ENCODE results near the gene RHOV.

Gene RHOV

GRCh38 chr15:40917585-40917984 is 43.6 kb upstream of the RHOV start:
- no peak overlapping the region for H3K4me3 ChIP-seq (ENCODE audit: low read length)
- no peak for DNase-seq (ENCODE audit: low read depth)
- no peak for TF ChIP-seq CTCF (conservative IDR thresholded peaks at IDR 0.05; ENCODE audit: low read length)

GRCh38 chr15:40915679-40916078 is 41.6 kb upstream of the RHOV start:
- DNase-seq (ENCODE audit: low read depth) = no peak
- no peak overlapping the region for H3K4me3 ChIP-seq (ENCODE audit: low read length)
- TF ChIP-seq CTCF (conservative IDR thresholded peaks at IDR 0.05; ENCODE audit: low read length) = no peak

- no peak for TF ChIP-seq CTCF (conservative IDR thresholded peaks at IDR 0.05; ENCODE audit: low read length)
- H3K4me3 ChIP-seq (ENCODE audit: low read length) = no peak overlapping the region
- no peak for DNase-seq (ENCODE audit: low read depth)
Measured at GRCh38 chr15:40915116-40915661, 41.2 kb upstream of the RHOV start.

- no peak for DNase-seq (ENCODE audit: low read depth)
- no peak overlapping the region for H3K4me3 ChIP-seq (ENCODE audit: low read length)
- TF ChIP-seq CTCF (conservative IDR thresholded peaks at IDR 0.05; ENCODE audit: low read length) = no peak
Measured at GRCh38 chr15:40914486-40914885, 40.5 kb upstream of the RHOV start.

GRCh38 chr15:40914013-40914412 is 40.0 kb upstream of the RHOV start:
- no peak for DNase-seq (ENCODE audit: low read depth)
- TF ChIP-seq CTCF (conservative IDR thresholded peaks at IDR 0.05; ENCODE audit: low read length) = no peak
- H3K4me3 ChIP-seq (ENCODE audit: low read length) = no peak overlapping the region

GRCh38 chr15:40912478-40912877 is 38.4 kb upstream of the RHOV start:
- no peak overlapping the region for H3K4me3 ChIP-seq (ENCODE audit: low read length)
- no peak for DNase-seq (ENCODE audit: low read depth)
- no peak for TF ChIP-seq CTCF (conservative IDR thresholded peaks at IDR 0.05; ENCODE audit: low read length)

GRCh38 chr15:40911693-40912092 is 37.7 kb upstream of the RHOV start:
- no peak for DNase-seq (ENCODE audit: low read depth)
- H3K4me3 ChIP-seq (ENCODE audit: low read length) = no peak overlapping the region
- no peak for TF ChIP-seq CTCF (conservative IDR thresholded peaks at IDR 0.05; ENCODE audit: low read length)

Data from AG10803 (cell line).